ENCODE data around the gene SNHG17. TPM values are rescaled to one million over a fixed set of nuclear protein-coding genes. Genes with fewer than 3 reads are reported as not detected.
"Not testable (repeated sequence)": the region's sequence is repeated elsewhere in the genome, so short reads cannot be mapped to it uniquely, and the experiment has no call there.

SNHG17 gene
- total RNA-seq, 1 experiment from 2014 or later, result 105 TPM

- H3K27ac ChIP-seq (ENCODE audit: low read depth, low read length, poor library complexity, severe bottlenecking); DNase-seq (ENCODE audit: low spot score); POLR2A ChIA-PET (ENCODE audit: low non-redundant PET); H3K4me1 ChIP-seq (ENCODE audit: insufficient read depth, low read length, poor library complexity, severe bottlenecking); BruUV-seq (replicated peaks); H3K36me3 ChIP-seq (ENCODE audit: insufficient read depth, low read length, poor library complexity, severe bottlenecking); H3K4me3 ChIP-seq (ENCODE audit: low read depth, low read length, poor library complexity, severe bottlenecking); H3K9me3 ChIP-seq (ENCODE audit: low read depth, low read length, poor library complexity, severe bottlenecking); intact Hi-C loops (cut with micrococcal nuclease; ENCODE audit: unreplicated experiment); H3K27me3 ChIP-seq (replicated peaks; ENCODE audit: insufficient read depth, low read depth, low read length, poor library complexity): not testable (repeated sequence)
- CTCF ChIA-PET, result interaction anchor here (0.6 kb wide), 1 partner anchor 145 kb away, joined by 4 read pairs; no protein-coding TSS in a partner anchor
Observed at GRCh38 chr20:38460631-38461030, 25.5 kb upstream of the SNHG17 start.

- no peaks in the 10 kb centered on the region for H3K4me1 ChIP-seq (ENCODE audit: insufficient read depth, low read length, poor library complexity, severe bottlenecking)
- H3K9me3 ChIP-seq (ENCODE audit: low read depth, low read length, poor library complexity, severe bottlenecking), result no peaks in the 10 kb centered on the region
- POLR2A ChIA-PET (ENCODE audit: low non-redundant PET), result no interaction called here
- CTCF ChIA-PET, result interaction anchor here (0.6 kb wide), 2 partner anchors 14 to 145 kb away, joined by 4 to 6 read pairs; no protein-coding TSS in a partner anchor
- intact Hi-C loops (cut with micrococcal nuclease; ENCODE audit: unreplicated experiment), result no loop called here
- no TSS peak for BruUV-seq (replicated peaks)
- H3K36me3 ChIP-seq (ENCODE audit: insufficient read depth, low read length, poor library complexity, severe bottlenecking), result no peaks in the 10 kb centered on the region
- H3K4me3 ChIP-seq (ENCODE audit: low read depth, low read length, poor library complexity, severe bottlenecking), result no peak overlapping the region
- no peak for TF ChIP-seq CTCF (conservative IDR thresholded peaks at IDR 0.05; ENCODE audit: low read depth, low read length)
- TF ChIP-seq EZH2 (IDR thresholded peaks at IDR 0.05; ENCODE audit: borderline replicate concordance, low read depth, low read length, poor library complexity, severe bottlenecking), result no peak
- DNase-seq (ENCODE audit: low spot score), result peak; percentile 91
- H3K27me3 ChIP-seq (replicated peaks; ENCODE audit: insufficient read depth, low read depth, low read length, poor library complexity), result no peaks in the 10 kb centered on the region
- no peak overlapping the region for H3K27ac ChIP-seq (ENCODE audit: low read depth, low read length, poor library complexity, severe bottlenecking)
Observed at GRCh38 chr20:38460040-38460623, 25.0 kb upstream of the SNHG17 start.

GRCh38 chr20:38458314-38458713, 23.2 kb upstream of the SNHG17 start:
- H3K36me3 ChIP-seq (ENCODE audit: insufficient read depth, low read length, poor library complexity, severe bottlenecking), result no peaks in the 10 kb centered on the region
- no peak overlapping the region for H3K4me3 ChIP-seq (ENCODE audit: low read depth, low read length, poor library complexity, severe bottlenecking)
- no peak for DNase-seq (ENCODE audit: low spot score)
- no peaks in the 10 kb centered on the region for H3K4me1 ChIP-seq (ENCODE audit: insufficient read depth, low read length, poor library complexity, severe bottlenecking)
- H3K27me3 ChIP-seq (replicated peaks; ENCODE audit: insufficient read depth, low read depth, low read length, poor library complexity), result no peaks in the 10 kb centered on the region
- POLR2A ChIA-PET (ENCODE audit: low non-redundant PET), result no interaction called here
- BruUV-seq (replicated peaks), result no TSS peak
- H3K9me3 ChIP-seq (ENCODE audit: low read depth, low read length, poor library complexity, severe bottlenecking), result no peaks in the 10 kb centered on the region
- no peak overlapping the region for H3K27ac ChIP-seq (ENCODE audit: low read depth, low read length, poor library complexity, severe bottlenecking)
- CTCF ChIA-PET, result interaction anchor here (1.1 kb wide), 1 partner anchor 12 kb away, joined by 3 read pairs; no protein-coding TSS in a partner anchor
- TF ChIP-seq EZH2 (IDR thresholded peaks at IDR 0.05; ENCODE audit: borderline replicate concordance, low read depth, low read length, poor library complexity, severe bottlenecking), result no peak
- no peak for TF ChIP-seq CTCF (conservative IDR thresholded peaks at IDR 0.05; ENCODE audit: low read depth, low read length)
- intact Hi-C loops (cut with micrococcal nuclease; ENCODE audit: unreplicated experiment), result no loop called here
